ENCODE measurements around the gene ETF1. TPM values are rescaled to one million over a fixed set of nuclear protein-coding genes. Genes with fewer than 3 reads are reported as not detected.

Gene ETF1
- 100 to 1,000 TPM in 3 of 8 experiments, 10 to 100 TPM in 5; 44.1 to 126 (median 76.9) TPM for total RNA-seq

DNA sequence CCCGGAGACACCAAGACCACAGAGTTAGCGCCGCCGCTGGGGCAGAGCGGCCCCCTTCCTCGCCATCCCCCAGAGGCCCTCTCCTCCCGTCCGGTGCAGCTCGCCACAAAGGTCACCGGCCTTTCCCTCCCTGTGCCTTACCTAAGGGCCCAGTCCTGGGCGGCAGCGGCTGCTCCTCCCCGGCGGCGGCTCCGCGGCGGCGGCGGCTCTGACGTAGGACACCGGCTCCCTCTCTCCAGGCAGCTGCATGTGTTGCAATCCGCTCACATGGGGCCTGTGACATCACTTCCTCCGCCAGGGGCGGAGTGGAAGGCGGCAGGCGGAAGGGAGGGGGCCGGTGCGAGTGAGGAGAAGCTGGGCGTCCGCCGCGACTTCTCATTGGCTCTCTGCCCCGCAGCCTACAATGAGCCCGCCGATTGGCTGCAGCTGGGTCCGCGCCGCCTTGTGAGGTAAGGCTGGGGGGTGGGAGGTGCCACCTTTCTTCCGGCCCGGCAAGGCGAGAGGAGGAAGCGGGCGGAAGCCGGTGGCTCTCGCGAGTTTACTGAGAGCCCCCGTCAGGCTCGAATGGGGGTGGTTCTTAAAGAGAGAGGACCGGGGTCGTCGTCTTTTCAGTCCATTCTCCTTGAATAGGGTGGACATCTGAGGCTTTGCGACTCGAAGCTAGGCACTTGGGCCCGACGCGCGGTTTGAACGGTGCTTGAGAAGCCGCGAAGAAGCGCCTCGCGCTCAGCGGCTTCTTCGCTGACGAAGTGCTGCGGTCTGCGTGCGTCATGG lies at the start of gene ETF1:
TSS of gene ETF1 (minus strand) at position 281 of the 774 bp plus-strand sequence. CDS start 318 bp downstream, outside the sequence.
- ATAC-seq (replicated peaks in 6 of 8): peak; percentile 78 to 95 (median 93)
- peaks cover 25 to 28% of the 10 kb centered on the region in 2 donors for H3K4me1 ChIP-seq (replicated peaks in 1 of 2)
- 0% methylated on average over 1 to 12 of the region's 70 CpGs; no CpG with 5 or more reads in 5 of the 10 experiments for WGBS, 10 experiments
- peak within 1 kb of the TSS; percentile 89 to 99 (median 94) for H3K4me3 ChIP-seq
- peak within 1 kb of the TSS; percentile 98 to 99 for H3K27ac ChIP-seq
- in situ Hi-C loops (cut with MboI; ENCODE audit: low pct_unique_long_range_greater_than_20kb in 2 of 9, low sequenced_read_pairs in 9 of 9, unreplicated experiment in 9 of 9): no loop called here

DNA sequence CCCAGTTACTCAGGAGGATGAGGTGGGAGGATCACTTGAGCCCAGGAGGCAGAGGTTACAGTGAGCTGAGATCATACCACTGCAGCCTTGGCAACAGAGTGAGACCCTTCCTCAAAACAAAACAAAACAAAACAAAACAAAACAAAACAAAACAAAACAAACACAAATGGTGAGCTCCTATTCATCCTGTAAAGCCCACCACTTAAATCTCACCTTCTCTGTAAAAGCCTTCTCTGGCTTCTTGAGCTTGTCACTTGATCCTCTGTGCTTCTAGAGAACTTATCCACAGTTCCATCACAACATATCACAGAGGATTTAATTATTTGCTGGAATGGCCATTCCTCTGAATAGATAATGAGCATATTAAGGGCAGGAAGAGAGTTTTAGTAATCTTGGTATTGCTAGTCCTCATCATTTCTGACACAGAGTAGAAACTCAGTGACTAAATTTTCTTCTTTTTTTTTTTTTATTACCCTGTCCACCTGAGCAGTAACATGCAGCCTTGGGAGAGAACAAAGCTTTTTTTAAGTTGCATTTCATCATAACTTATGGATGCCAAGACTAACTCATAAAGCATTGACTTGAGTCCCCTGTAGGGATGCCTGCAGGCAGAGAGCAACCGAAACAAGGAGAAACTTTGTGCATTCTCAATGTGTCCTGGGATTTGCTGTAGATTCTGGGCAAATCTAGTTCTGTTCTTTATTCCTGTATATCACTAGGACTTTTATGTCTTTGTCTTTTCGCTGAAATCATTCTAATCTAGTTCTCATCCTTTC lies 45.2 kb upstream of the ETF1 start:
- WGBS, 10 experiments: 64 to 100% (median 80%) methylated on average over 1 to 2 of the region's 2 CpGs; no CpG with 5 or more reads in 1 of the 10 experiments
- peaks cover 11 to 28% of the 10 kb centered on the region in 2 donors for H3K4me1 ChIP-seq (replicated peaks in 1 of 2)
- H3K4me3 ChIP-seq: no peak overlapping the region
- H3K27ac ChIP-seq: no peak overlapping the region
- in situ Hi-C loops (cut with MboI; ENCODE audit: low pct_unique_long_range_greater_than_20kb in 2 of 9, low sequenced_read_pairs in 9 of 9, unreplicated experiment in 9 of 9): loop anchor here in 3 of 9 experiments (25.0 kb wide), 2 partner anchors 674 to 699 kb away; partner anchors contain the start of gene MATR3 (in 1 of the 3)
- ATAC-seq (replicated peaks in 6 of 8): peak in 1 of 8 experiments; percentile 22

DNA sequence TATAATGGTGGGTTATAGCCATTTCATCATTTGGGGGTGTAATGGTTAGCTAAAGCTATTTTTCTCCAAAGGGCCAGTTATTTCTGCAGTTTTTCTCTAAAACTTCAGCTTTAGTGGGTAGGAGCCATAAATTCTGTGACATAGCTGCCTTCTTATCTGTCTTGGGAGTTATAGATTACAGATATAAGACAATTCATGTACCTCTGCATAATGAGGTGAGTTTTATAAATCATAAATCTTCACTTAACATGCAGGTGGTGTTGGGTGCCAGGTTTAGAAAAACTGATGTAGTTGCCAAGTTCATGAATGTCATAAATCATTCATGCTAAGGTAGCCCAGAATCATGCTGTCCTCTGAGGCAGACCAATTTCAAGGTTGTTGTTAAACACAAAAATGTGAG lies 42.1 kb upstream of the ETF1 start:
- H3K4me1 ChIP-seq (replicated peaks in 1 of 2): peaks cover 10 to 30% of the 10 kb centered on the region in 2 donors
- peak in 5 of 8 experiments; percentile 4 to 79 (median 27) for ATAC-seq (replicated peaks in 6 of 8)
- no peak overlapping the region for H3K4me3 ChIP-seq
- in situ Hi-C loops (cut with MboI; ENCODE audit: low pct_unique_long_range_greater_than_20kb in 2 of 9, low sequenced_read_pairs in 9 of 9, unreplicated experiment in 9 of 9): loop anchor here in 3 of 9 experiments (25.0 kb wide), 2 partner anchors 677 to 702 kb away; partner anchors contain the start of gene MATR3 (in 1 of the 3)
- no peak overlapping the region for H3K27ac ChIP-seq

DNA sequence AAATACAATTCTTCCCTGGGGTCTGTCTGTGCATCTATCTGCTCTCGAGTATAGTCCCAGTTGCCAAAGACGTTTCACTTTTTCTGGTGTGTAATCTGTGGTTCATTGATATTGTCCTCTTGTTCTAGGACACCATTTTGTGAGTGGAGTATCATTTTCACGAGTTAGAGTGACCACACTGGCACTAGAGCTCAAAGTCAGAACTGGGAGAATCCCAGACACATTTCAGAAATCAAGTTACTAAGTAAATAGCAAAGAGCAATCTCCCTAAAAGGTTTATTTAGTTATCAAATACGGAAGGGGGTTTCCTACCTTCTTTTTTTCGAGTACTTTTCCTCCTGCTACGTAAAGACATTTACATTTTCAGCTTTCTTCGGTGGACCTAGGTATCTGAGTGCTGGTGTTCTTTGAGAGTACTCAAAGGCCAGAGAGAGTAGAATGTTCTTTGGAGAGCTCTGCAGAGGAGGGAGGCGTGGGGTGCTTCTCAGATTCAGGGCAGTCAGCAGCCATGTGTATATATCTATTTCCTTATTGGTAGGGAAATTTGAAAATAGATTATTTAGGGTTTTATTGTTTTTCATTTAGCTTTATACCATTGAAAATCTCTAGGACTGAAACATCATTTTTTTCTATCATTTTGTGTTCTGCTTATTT lies 41.1 kb upstream of the ETF1 start:
- peaks cover 8 to 30% of the 10 kb centered on the region in 2 donors for H3K4me1 ChIP-seq (replicated peaks in 1 of 2)
- in situ Hi-C loops (cut with MboI; ENCODE audit: low pct_unique_long_range_greater_than_20kb in 2 of 9, low sequenced_read_pairs in 9 of 9, unreplicated experiment in 9 of 9): loop anchor here in 3 of 9 experiments (25.0 kb wide), 2 partner anchors 678 to 703 kb away; partner anchors contain the start of gene MATR3 (in 1 of the 3)
- H3K27ac ChIP-seq: no peak overlapping the region
- no peak overlapping the region for H3K4me3 ChIP-seq
- no peak for ATAC-seq (replicated peaks in 6 of 8)
- WGBS, 10 experiments: 37 to 92% (median 70%) methylated on average over 2 to 8 of the region's 8 CpGs; no CpG with 5 or more reads in 1 of the 10 experiments

DNA sequence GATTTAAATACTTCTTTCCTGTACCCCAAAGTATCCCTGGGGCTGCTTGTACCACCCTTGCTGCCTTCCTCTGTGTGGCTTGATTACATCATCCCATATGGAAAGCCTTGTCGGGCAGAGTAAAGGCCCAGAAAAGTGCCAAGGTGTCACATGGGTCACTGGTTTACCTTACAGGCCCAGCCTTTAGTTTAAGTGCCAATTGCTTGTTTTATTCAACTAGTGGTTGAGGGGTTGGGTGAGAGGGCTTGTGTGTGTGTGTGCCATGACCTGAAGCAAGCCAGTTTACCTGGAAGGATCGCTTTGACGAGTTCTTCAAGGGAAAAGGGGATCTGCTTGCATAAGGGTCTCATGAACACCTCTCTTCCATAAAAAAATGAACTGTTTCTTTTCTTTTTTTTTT lies 39.9 kb upstream of the ETF1 start:
- Histone ChIP-seq H3K4me1 (replicated peaks in 1 of 2) (peaks cover 8 to 30% of the 10 kb centered on the region in 2 donors), H3K4me3 (no peak overlapping the region), H3K27ac (no peak overlapping the region)
- ATAC-seq (replicated peaks in 6 of 8): no peak
- in situ Hi-C loops (cut with MboI; ENCODE audit: low pct_unique_long_range_greater_than_20kb in 2 of 9, low sequenced_read_pairs in 9 of 9, unreplicated experiment in 9 of 9): loop anchor here in 3 of 9 experiments (25.0 kb wide), 2 partner anchors 679 to 704 kb away; partner anchors contain the start of gene MATR3 (in 1 of the 3)
- WGBS, 10 experiments: 83 to 100% (median 93%) methylated on average over 1 to 3 of the region's 3 CpGs; no CpG with 5 or more reads in 4 of the 10 experiments

DNA sequence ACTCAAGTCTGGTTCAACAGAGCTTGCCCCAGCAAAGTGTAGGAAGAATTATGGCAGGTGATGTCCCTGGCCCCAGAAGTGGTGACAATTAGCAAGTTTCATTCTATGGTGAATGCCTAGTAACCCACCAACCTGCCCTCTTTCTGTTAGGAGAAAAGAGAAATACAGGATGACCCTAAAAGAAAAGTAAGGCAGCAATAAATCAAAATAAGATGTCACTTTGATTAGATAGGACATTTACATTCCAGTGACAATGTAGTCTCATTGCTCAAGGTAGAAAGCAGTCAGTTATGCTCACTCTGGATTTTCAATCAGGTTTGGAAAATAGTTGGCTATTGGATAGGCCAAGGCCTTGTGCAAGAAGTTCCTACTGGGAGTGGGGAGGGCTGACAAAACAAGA lies 37.7 kb upstream of the ETF1 start:
- Histone ChIP-seq H3K27ac (no peak overlapping the region), H3K4me1 (replicated peaks in 1 of 2) (peaks cover 16 to 34% of the 10 kb centered on the region in 2 donors), H3K4me3 (no peak overlapping the region)
- ATAC-seq (replicated peaks in 6 of 8): no peak
- in situ Hi-C loops (cut with MboI; ENCODE audit: low pct_unique_long_range_greater_than_20kb in 2 of 9, low sequenced_read_pairs in 9 of 9, unreplicated experiment in 9 of 9): loop anchor here in 3 of 9 experiments (25.0 kb wide), 2 partner anchors 682 to 707 kb away; partner anchors contain the start of gene MATR3 (in 1 of the 3)

DNA sequence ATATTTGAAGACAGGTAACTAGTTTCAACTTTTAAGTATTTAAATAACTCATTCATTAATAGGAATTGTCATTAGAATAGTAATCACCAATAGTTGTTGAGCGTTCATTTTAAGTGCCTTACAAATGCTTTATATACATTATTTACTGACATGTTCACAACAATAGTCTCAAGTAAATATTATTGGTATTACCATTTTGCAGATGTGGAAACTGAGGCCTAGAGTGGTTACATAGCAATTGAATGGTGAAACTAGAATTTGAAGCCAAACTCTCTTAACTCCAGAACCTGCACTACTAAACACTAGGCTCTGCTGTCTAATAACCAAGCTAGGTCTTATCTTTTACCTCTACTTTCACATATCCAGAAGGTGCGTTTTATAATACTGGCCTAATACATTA lies 37.0 kb upstream of the ETF1 start:
- no peak for ATAC-seq (replicated peaks in 6 of 8)
- in situ Hi-C loops (cut with MboI; ENCODE audit: low pct_unique_long_range_greater_than_20kb in 2 of 9, low sequenced_read_pairs in 9 of 9, unreplicated experiment in 9 of 9): loop anchor here in 3 of 9 experiments (25.0 kb wide), 2 partner anchors 682 to 707 kb away; partner anchors contain the start of gene MATR3 (in 1 of the 3)
- 75 to 100% (median 96%) methylated on average over 1 to 2 of the region's 2 CpGs; no CpG with 5 or more reads in 1 of the 10 experiments for whole genome bisulfite sequencing, 10 experiments

DNA sequence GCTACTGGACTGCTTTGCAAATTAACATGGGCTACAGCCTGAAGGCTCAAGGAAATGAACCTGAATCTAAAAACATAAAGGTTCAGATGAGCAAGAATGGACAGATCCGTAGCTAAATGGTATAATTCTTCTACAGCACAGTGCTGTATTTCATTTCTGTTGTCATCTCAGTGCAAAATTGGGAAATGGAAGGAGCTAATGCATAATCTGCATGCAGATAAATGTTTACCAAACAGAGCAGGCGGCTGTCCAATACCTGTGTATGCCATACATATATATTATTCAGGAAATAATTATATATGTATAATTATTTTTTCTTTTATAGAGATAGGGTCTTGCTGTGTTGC lies 36.5 kb upstream of the ETF1 start:
- 0 to 73% (median 36%) methylated on average over 1 to 2 of the region's 2 CpGs; no CpG with 5 or more reads in 1 of the 10 experiments for WGBS, 10 experiments
- Histone ChIP-seq H3K4me3 (no peak overlapping the region), H3K4me1 (replicated peaks in 1 of 2) (peaks cover 13 to 21% of the 10 kb centered on the region in 2 donors), H3K27ac (no peak overlapping the region)
- ATAC-seq (replicated peaks in 6 of 8): no peak
- in situ Hi-C loops (cut with MboI; ENCODE audit: low pct_unique_long_range_greater_than_20kb in 2 of 9, low sequenced_read_pairs in 9 of 9, unreplicated experiment in 9 of 9): loop anchor here in 3 of 9 experiments (25.0 kb wide), 2 partner anchors 683 to 708 kb away; partner anchors contain the start of gene MATR3 (in 1 of the 3)

More for the DNA sequence above, 37.0 kb upstream of the ETF1 start:
- peaks cover 13 to 26% of the 10 kb centered on the region in 2 donors for H3K4me1 ChIP-seq (replicated peaks in 1 of 2)
- no peak overlapping the region for H3K27ac ChIP-seq
- H3K4me3 ChIP-seq: no peak overlapping the region

DNA sequence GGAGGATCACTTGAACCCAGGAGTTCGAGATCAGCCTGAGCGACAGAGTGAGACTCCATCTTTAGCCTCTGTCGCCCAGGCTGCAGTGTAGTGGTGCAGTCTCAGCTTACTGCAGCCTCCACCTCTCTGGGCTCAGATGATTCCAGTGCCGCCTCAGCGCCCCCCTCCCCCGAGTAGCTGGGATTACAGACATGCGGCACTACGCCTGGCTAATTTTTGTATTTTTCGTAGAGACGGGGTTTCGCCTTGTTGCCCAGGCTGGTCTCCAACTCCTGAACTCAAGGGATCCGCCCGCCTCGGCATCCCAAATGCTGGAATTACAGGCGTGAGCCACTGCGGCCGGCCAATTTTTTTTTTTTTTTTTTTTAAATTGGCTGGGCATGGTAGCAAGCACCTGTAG lies 34.4 kb upstream of the ETF1 start:
- 84 to 100% (median 100%) methylated on average over 1 to 7 of the region's 17 CpGs; no CpG with 5 or more reads in 3 of the 10 experiments for WGBS, 10 experiments
- no peak for ATAC-seq (replicated peaks in 6 of 8)
- in situ Hi-C loops (cut with MboI; ENCODE audit: low pct_unique_long_range_greater_than_20kb in 2 of 9, low sequenced_read_pairs in 9 of 9, unreplicated experiment in 9 of 9): loop anchor here in 3 of 9 experiments (25.0 kb wide), 2 partner anchors 685 to 710 kb away; partner anchors contain the start of gene MATR3 (in 1 of the 3)
- Histone ChIP-seq H3K4me1 (replicated peaks in 1 of 2) (peaks cover 15 to 24% of the 10 kb centered on the region in 2 donors), H3K4me3 (no peak overlapping the region), H3K27ac (no peak overlapping the region)

DNA sequence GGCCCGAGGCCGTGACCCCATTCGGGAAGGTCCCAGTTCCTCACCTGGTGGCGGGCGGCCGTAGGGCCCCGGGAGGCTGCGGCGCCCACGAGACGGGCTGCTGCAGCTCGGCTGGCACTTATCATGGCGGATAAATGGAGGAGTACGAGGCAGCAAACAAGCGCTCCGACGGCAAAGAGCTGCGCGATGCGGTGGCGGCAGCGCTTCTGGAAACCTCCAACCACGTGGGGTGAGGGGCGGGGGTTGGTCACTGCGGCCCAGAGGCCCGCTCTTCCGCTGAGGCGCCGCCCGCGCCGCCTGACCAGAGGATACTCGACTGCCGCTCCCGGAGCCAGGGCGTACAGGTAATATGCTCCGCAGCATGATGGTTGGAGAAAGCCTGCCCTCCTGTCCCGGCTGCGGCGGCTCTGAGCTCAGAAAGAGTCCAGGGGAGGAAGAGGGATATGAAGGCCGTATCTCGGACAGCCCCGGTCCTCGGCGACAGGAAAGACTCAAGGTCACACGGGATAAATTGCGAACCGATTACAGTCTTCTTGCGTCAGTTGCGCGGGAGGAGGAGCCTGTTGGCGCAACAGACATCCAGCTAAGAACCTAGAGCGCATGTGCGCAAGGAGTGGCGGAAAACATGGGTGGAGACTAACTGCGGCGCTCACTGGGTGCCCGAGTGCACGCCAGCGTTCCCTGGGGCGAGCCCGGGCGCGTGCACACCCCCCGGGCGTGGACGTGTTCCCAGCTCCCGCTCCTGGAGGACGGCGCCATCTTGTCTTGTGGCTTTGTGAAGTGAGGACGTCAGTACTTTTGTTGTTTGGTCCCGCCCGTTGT lies 32.4 kb upstream of the ETF1 start, which contains the start of gene HSPA9:
TSS of gene HSPA9 (minus strand) at position 208 of the 822 bp plus-strand sequence. CDS start at position 125, 83 bp downstream.
- Histone ChIP-seq H3K4me1 (replicated peaks in 1 of 2) (peaks cover 11 to 17% of the 10 kb centered on the region in 2 donors), H3K4me3 (peak within 1 kb of the TSS; percentile 87 to 99 (median 92)), H3K27ac (peak within 1 kb of the TSS; percentile 100)
- in situ Hi-C loops (cut with MboI; ENCODE audit: low pct_unique_long_range_greater_than_20kb in 2 of 9, low sequenced_read_pairs in 9 of 9, unreplicated experiment in 9 of 9): loop anchor here in 3 of 9 experiments (25.0 kb wide), 2 partner anchors 687 to 712 kb away; partner anchors contain the start of gene MATR3 (in 1 of the 3)
- 0 to 2% (median 0%) methylated on average over 1 to 39 of the region's 73 CpGs; no CpG with 5 or more reads in 4 of the 10 experiments for WGBS, 10 experiments
- ATAC-seq (replicated peaks in 6 of 8): peak; percentile 83 to 93 (median 92)

DNA sequence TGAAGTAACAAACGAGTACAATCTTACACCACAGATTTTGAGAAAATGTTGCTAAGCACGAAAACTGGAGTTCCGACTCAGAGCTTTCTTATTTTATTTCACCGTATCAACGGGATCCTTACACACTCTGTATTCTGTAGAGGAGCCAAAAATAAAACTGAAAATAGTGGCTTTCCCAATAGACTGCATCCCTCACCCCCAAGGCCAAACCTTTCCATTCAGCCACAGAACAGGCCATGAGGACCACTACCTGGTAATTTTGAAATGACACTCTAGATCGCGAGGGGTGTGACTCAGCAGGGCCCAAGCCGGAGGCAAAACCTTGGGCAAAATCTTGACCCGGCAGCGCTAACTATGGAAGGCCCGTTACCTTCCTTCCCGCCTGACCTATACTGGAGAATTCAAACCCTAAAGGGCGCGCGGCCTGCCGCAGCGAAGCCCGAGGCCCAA lies 31.7 kb upstream of the ETF1 start:
- peak in 3 of 8 experiments; percentile 2 to 8 (median 3) for ATAC-seq (replicated peaks in 6 of 8)
- WGBS, 10 experiments: 0 to 4% (median 0%) methylated on average over 2 to 15 of the region's 18 CpGs; no CpG with 5 or more reads in 1 of the 10 experiments
- in situ Hi-C loops (cut with MboI; ENCODE audit: low pct_unique_long_range_greater_than_20kb in 2 of 9, low sequenced_read_pairs in 9 of 9, unreplicated experiment in 9 of 9): loop anchor here in 3 of 9 experiments (25.0 kb wide), 2 partner anchors 688 to 713 kb away; partner anchors contain the start of gene MATR3 (in 1 of the 3)

More for the DNA sequence above, 31.7 kb upstream of the ETF1 start:
- peak overlapping the region; percentile 100 for H3K27ac ChIP-seq
- peak overlapping the region; percentile 87 to 99 (median 92) for H3K4me3 ChIP-seq
- H3K4me1 ChIP-seq (replicated peaks in 1 of 2): peaks cover 11 to 23% of the 10 kb centered on the region in 2 donors
